Inferior parietal cortex (tissue), 1 donor: ENCODE results near the gene KRT4.

Source experiments
- DNase-seq: peaks from one replicate; pipeline ENCODE4 v3.0.0-alpha.2; 2016; ENCODE audit errors: extremely low spot score

The KRT4 gene

DNA sequence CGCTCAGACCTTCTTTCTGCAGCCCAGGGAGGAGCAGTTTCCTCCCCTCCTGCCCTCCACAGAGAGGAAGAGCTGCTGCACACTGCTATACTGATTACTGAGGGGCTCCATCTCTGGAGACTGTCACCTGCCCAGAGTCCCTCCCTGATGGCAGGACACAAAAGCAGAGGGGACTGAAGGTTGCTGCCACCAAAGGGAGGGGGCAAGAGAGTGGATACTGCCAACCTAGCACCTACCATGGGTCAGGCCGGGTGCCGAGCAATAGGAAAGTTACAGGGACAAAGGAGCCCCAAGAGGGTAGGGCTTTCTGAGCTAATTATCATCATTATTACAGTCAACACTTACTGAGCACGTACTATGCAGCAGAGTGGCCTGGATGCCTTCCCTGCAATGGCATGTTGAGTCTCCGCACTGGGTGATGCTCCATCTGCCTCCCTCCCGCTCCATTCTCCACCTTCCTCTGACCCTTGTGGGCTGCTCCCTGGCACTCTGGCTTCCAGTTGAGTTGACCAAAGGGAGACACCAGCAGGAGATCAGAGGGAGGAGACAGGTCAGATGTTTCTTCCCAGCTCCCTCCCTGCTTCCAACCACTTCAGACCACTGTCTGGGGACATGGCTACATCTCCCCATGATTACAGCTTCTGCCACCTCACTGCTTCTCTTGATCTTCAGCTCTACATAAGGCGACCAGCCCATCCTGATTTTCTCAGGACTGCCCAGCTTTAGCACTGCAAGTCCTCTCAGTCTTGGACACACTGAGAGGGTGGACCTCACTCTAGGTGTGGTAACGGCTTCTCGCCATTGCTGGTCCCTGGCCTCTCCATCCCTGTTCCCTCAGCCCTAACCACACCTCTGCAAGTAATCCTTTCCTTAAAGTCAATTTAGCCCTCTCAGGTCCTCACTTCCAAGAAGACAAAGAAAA, 22.8 kb upstream of the KRT4 start:
- no peak for DNase-seq

GRCh38 chr12:52836042-52836466, 22.1 kb upstream of the KRT4 start:
- no peak for DNase-seq

DNA sequence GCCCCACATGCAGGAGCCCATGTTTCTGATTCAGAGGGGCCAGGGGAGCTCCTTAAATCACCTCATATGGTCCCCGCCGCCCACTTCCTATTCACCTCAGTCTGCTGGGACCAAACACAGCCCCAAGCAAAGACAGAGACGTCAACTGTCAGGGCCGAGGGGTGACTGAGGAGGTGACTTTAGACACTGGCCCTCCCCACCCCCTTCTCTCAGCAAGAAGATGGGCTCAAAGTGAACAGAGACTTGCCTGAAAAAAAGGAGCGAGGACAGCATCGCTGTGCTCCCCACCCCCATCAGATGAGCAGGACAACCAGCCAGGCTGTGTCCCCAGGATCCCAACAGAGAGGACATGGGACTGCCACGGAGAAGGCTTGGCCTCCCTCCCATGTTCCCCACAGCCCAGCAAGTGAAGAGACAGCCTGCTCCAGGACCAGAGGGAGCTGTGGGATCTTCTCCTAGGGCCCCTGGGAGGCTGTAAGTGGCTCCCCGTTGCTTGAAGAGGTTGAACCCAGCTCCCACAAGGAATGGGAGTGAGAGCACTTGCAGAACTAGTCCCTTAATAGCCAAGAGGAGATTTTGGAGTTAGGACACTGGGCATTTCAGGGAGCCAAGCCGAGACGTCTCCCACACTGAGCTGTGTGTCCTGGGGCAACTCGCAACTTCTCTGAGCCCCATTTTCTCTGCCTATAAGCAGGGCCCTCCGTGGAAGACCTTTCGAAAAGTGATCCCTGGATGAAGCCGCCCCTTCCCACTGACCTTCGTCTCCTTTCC, 21.5 kb upstream of the KRT4 start:
- DNase-seq: no peak

- no peak for DNase-seq
These were observed 20.7 kb upstream of the KRT4 start for GRCh38 chr12:52834727-52835001.

DNA sequence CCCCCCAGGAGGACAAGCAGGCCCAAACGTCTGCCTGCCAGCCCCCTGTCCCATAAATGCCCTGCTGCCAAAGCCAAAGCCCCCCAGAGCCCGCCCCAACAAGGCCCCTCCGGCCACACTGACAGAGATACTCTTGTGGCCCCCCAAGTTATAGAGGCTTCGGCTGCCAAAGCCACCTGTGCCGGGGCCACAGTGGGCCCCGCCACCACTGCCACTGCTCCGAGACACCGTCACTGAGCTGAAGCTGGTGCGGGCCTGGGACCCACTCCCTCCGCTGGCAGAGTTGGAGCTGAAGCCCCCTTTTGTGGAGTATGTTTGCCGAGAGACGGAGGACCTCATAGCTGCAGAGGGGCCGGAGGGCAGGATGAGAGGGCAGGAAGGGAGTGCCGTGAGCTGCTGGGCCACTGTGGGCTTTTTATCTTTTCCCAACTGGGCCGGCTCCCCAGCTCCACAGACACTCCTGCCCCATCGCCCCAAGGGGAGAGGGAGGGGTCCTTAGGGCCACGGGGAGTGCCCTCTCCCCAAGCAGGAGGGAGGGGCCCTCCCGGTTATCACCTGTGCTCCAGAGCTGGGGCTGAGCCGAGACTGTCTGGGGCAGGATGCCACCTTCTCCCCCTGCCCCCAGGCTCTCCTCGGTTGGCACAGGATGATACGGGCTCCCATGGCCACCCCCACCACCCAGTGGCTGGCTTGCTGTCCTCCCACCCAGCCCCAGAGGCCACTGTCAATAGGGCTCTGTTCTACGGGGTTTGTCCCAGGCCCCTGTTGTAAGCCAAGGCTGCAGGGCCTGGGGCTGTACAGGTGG, 20.2 kb upstream of the KRT4 start, which contains the start of gene KRT79:
Gene KRT79 (minus strand): TSS at position 390 of the 805 bp plus-strand sequence. CDS start 51 bp downstream, at position 339.
- no peak for DNase-seq

DNA sequence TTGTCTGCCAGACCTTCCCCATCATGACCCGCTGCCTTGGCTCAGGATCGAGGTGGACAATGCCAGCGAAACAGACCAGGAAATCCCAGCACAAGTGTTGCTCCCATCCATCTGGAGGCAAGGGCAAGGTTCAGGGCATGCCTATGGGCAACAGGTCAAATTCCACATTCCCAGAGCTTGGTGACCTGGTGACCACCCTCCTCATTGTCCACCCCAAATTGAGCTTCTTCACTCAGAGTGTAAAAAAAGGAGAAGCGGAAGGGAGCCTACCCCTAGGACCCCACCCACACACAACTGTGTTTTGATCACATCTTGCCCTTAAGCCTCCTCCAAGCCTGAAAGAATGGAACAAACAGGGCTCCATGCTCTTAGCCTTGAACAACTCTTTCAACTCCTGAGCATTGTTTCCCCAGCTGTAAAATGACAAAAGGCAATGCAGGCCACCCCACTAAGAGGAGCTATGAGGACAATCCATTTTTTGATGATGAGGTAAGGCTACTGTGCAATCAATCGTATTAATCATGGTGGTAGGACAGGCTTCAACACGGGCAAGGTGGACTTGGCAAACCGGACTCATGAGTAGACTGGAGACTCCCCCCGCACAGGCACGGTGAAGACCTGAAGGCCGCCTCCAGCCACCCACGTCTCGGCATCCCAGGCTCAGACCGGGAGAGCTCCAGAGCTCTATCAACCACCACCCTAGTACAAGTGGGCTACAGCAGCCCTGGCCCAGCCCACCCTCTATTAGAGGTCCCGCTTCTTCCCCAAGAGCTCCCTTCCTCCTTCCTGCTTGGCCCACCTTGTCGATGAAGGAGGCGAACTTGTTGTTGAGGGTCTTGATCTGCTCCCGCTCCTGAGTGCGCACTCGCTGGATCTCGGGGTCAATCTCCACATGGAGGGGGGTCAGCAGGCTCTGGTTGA, 19.3 kb upstream of the KRT4 start:
- no peak for DNase-seq

DNA sequence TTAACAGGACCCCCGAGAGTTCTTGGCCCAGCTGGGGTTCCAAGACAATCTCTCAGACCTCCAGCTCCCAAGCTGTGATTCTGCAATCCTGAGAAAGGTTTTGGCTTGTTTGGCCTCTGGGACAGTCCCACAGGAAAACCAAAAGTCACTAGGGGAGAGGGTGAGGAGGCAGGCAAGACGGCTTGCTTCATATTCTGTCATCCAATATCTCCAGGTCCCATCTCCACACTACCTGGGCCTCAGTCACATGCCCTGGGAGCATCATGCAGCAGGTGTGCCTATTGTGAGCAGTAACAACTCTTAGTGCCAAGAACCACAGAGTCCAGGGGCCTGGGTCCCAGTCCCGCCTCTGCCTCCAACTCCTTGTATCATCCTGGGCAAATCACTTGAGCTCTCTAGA, 18.5 kb upstream of the KRT4 start:
- DNase-seq: no peak

- no peak for DNase-seq
These were observed 17.3 kb upstream of the KRT4 start for GRCh38 chr12:52831251-52831650.

DNA sequence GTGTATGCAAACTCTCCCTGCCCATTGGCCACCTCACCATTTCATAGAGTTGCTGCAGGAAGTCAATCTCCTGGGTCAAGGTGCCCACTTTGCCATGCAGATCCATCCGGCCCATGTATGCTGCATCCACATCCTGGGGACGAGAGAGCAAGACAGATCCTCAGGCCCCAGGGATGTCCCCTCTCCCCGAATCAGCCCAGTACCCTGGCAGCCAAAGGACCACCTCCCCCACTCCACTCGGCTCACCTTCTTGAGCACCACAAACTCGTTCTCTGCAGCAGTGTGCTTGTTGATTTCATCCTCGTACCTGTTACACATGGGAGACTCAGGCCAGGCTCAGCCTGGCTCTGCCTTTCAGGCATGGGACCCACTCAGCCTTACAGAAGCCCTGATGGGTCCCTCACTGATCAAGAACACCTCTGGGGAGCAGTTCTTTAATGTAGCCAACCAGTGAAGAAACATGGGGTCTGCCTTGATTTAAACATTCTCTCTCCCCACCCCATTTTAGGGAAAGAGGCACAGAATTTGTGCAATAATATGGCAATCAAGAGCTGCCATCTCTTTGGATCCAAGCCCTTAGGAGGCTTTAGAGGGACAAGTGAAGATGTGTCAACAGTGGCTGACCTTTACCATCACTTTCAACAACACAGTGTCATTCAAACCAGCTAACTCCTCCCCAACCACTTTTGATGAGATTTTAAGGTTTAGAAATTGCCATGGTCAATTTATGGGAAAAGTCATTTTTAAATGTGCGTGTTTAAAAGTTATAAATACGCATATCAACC, 16.3 kb upstream of the KRT4 start:
- no peak for DNase-seq

GRCh38 chr12:52828591-52829021, 14.7 kb upstream of the KRT4 start:
- DNase-seq: no peak

DNA sequence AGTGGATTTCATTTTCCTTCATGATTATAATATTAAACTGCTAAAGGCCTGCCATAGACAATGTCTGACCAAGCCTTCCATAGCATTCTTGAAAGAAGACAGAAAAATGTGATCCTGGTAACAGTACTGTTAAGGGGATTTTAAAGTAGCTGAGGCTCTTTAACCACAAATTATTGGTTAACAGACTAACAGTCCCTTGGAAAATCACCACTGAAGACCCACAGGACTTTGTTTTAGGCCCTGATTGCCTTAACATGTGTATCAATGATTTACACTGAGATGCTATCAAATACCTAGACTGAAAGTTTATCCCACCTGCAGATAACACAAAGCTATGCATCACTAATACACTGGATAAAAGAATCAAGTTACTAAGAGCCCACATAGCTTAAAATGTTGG, 14.2 kb upstream of the KRT4 start:
- DNase-seq: no peak

- no peak for DNase-seq
These were observed 13.7 kb upstream of the KRT4 start for GRCh38 chr12:52827499-52828090.

DNA sequence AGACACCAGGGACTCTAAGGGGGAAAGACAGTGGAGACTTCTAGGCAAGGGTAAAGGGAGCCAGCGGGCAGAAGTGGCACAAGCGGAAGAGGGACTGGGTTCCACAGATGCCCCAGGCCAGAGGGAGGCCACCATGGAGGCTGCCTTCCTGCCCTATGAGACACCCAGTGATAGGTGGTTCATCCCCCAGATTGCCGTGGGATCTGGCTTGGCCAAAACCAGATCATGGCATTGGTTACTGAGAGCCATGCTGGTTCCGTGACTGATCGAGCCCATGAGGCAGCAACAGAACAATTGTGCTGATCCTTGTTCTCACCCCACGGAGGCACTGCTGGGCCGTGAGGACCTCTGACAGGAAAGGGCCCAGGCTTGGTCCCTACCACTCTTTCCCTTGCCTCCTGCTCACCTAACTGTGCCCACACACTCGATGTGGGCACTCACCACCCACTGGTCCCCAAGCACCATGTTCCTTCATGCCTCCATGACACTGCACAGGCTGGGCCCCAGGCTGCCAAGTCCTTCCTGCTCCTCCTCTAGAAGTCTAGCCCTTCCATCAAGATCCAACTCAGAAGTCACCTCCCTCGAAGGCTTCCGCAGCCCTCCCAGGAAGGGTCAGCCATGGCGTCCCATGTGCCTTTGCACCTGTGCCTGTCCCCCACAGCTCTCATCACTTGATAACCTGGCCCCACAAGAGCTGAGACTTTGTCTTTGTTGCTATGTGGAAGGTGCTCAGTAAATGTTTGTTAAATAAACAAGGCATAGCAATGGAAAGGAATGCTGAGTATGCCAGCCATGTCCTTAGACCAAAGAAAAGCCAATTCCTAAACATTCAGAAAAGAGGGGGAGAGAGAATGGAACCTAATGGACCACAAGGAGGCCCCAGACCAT, 12.9 kb upstream of the KRT4 start:
- DNase-seq: no peak

- DNase-seq: no peak
These were observed 12.0 kb upstream of the KRT4 start for GRCh38 chr12:52825961-52826360.

DNA sequence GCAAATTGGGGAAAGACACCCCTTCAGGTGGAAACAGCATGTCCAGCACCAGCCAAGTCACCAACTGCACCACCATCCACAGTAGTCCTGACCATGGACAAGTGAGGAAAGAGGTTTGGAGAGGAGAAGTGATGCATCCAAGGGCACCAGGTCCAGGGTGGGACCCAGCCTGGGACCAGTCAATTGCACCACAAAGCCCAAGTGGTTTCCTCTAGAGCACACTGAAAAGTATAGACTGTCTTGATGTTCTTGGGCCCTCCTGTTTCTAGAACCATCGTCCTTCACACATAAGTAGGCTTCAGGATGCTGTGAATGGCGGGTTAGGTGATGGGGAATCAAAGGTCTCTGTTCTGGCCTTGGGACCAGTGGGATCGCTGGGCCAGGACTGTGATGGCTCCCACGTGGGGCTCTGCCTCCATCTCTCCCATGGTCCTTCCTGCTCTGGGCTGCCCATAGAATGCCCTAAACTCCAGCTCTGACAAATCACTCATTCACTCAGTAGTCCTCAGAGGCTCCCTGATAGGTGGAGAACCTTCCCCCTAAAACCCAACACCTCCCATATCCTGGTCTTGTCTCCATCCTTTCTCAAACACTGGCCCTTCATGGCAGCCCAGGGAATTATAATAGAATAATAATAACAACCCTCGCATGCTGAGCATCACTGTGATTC, 11.0 kb upstream of the KRT4 start:
- no peak for DNase-seq

DNA sequence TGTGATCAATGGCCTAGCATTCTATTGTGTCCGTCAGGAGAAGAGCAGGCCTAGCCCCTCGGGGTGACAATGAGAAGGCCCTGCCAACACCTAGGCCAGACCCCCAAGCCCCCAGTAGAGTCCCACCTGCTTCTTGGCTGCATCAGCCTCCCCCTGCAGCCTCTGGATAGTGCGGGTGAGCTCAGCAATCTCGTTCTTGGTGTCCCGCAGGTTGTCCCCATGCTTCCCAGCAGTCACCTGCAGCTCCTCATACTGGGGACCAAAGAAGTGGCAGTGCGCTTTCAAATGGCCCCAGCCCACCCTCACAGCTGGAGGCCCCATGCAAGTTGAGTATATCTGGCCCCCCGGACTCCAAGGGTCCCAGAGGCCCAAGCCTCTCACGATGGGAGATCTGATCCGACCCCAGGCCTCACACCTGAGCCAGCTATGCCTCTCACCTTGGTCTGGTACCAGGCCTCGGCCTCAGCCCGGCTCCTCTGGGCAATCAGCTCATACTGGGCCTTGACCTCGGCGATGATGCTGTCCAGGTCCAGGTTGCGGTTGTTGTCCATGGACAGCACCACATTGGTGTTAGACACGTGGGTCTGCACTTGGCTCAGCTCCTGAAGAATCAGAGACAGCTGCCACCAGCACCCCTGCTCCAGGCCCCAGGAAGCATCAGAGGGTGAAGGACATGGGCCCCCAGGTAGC, 10.0 kb upstream of the KRT4 start:
- DNase-seq: no peak

- DNase-seq: no peak
These were observed 9.0 kb upstream of the KRT4 start for GRCh38 chr12:52822771-52823510.
